Activated CD4-positive, alpha-beta T cell treated with anti-CD3 and anti-CD28 coated beads, Interleukin-2, amount 50 U/mL, for 16 hours (primary cell): ENCODE results near the gene FMNL2.
A peak's percentile ranks its signal among the peaks of the same experiment; 100 is the strongest.
"Not testable (repeated sequence)": the region's sequence is repeated elsewhere in the genome, so short reads cannot be mapped to it uniquely, and the experiment has no call there.

Experiments used
- DNase-seq: peaks from one replicate; pipeline ENCODE4 v3.0.0-alpha.2; 2020

Gene FMNL2

DNA sequence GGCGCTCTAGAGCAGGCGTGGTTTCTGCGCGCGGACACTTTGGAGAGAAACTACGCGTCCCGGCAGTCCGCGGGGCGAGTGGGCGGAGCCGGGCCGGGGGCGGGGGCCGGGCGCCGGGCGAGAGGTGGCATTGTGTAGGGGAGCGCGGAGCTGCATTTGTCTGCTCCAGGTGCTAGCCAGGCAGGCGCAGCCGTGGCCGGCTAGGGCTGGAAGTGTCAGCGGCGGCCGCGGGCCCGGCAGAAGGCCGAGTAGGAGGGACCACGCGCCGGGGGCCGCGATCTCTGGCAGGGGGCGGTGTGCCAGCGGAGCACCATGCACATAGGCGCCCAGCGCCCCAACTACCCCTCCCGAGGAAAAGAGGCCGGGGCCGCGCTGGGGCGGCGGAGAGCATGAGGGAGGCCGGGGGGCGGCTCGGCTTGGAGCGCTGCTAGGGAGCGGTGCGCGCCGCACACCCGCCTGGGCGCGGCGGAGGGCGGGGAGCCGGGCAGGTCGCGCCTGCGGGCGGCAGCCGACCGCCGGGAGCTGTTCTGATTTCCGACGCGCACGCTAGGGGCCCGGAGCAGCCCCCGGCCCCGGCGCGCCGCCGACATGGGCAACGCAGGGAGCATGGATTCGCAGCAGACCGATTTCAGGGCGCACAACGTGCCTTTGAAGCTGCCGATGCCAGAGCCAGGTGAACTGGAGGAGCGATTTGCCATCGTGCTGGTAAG is at the start of gene FMNL2:
Gene FMNL2, plus strand, starts transcription at position 159 of the 710 bp plus-strand sequence.
- DNase-seq, result peak; percentile 74

- no peak for DNase-seq
Measured at GRCh38 chr2:152292991-152293390, 42.0 kb upstream of the FMNL2 start.

DNA sequence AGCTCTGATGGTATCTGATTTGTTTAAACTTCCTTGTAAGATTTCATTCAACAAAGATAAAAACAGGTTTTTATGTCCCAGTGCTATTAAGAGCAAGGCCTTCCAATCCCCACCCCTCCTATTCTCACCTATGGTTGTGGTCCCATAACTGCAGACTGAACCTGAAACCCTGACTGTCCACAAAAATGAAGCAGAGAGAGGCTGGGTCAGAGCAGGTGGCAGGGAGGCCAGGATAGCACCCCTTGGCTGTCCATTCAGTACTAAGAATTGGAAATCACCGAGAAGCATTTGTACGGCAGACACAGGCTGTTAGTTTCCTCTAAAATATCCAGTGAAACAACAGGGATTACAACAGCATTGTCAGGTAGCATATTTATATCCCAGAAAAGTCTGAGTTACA is 37.3 kb upstream of the FMNL2 start:
- DNase-seq, result no peak

DNA sequence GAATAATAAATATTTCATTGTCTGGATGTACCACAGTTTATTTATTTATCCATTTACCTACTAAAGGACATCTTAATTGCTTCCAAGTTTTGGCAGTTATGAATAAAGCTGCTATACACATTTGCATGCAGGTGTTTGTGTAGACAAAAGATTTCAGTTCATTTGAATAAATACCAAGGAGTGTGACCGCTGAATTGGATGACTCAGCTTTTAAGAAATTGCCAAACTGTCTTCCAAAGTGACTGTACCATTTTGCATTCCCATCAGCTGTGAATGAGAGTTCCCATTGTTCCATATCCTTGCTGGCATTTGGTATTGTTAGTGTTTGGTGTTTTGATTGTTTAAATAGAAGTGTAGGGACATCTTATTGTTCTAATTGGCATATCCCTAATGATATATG is 36.2 kb upstream of the FMNL2 start:
- DNase-seq, result no peak

GRCh38 chr2:152301131-152301530 is 33.8 kb upstream of the FMNL2 start:
- DNase-seq, result no peak

- no peak for DNase-seq
Measured at GRCh38 chr2:152303951-152304350, 31.0 kb upstream of the FMNL2 start.

GRCh38 chr2:152304836-152305235 is 30.1 kb upstream of the FMNL2 start:
- DNase-seq, result no peak

- DNase-seq, result no peak
Measured at GRCh38 chr2:152307863-152308262, 27.1 kb upstream of the FMNL2 start.

DNA sequence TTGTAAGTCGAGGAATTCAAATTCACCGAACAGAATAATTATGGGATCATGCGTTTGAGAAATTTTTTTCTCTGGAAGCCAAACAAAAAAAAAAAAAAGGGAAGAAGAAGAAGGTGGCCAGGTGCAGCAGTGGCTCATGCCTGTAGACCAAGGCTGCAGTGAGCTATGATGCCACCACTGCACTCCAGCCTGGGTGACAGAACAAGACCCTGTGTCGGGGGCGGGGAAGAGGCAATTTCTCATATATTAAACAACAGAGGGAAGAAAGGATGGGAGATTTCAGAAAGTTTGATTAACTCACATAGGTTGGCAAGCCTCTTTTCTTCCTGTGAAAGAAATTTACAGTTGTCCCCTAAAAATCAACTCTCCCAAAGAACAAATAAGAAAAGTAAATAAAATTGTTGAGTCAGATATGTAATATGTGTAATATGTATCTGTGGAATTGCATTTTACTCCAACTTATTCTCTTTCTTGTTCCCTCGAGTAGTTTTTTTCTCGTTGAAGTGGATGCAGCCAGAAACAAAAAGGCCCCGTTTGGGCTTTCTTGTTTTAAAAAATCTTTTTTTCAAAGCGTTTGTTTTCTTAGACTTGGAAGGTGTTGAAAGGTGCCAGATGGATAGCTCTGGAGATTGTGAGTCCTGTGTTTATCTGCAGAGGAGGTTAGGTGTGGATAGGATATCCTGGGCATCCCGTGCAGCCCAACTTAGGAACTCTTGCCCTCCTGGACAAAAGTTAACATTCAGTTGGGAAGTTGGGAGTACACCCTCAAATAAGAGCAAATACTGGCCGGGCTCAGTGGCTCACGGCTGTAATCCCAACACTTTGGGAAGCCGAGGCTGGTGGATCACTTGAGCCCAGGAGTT is 25.4 kb upstream of the FMNL2 start:
- no peak for DNase-seq

DNA sequence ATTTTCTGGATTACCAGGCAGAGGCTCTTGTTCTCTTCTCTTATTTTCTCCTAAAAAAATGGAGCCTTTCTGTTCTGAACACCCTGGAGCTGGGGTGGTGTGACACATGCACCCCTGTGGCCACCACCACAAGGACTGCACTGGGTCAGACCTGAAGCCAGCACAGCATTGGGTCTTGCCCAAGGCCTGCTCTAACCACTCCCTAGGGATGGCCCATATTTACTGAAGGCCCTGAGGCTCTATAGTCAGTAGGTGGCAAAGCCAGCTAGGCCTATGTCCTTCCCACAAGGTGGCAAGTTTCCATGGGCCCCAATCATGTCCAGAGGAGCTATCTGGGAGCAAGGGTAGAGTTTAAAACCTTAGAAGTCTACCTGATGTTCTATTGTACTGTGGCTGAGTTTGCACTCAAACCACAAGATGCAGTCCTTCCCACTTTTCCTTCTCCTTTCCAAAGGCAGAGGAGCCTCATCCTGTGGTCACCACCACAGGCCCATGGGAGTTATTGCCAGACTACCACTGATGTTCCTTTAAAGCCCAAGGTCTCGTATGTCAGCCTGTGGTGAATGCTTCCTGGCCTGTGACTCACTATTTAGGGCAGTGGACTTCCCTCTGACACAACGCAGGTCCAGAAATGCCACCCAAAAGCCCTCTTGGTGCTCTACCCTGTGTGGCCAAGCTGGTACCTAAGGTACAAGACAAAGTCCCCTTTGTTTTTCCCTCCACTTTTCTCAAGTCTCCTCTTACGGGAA is 15.0 kb upstream of the FMNL2 start:
- no peak for DNase-seq

- no peak for DNase-seq
Measured at GRCh38 chr2:152320814-152321213, 14.2 kb upstream of the FMNL2 start.

GRCh38 chr2:152322222-152322621 is 12.8 kb upstream of the FMNL2 start:
- no peak for DNase-seq

DNA sequence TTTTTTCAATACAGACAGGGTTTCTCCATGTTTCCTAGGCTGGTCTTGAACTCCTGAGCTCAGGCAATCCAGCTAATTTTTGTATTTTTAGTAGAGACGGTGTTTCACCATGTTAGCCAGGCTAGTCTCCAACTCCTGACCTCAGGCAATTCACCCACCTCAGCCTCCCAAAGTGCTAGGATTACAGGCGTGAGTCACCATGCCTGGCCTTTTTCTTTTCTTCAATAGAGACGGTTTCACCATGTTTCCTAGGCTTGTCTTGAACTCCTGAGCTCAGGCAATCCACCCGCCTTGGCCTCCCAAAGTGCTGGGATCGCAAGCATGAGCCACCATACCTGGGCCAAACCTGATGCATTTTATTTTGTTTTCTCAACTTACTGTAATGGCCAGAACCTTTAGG is 9.8 kb upstream of the FMNL2 start:
- DNase-seq, result not testable (repeated sequence)

GRCh38 chr2:152326710-152327109 is 8.3 kb upstream of the FMNL2 start:
- no peak for DNase-seq

DNA sequence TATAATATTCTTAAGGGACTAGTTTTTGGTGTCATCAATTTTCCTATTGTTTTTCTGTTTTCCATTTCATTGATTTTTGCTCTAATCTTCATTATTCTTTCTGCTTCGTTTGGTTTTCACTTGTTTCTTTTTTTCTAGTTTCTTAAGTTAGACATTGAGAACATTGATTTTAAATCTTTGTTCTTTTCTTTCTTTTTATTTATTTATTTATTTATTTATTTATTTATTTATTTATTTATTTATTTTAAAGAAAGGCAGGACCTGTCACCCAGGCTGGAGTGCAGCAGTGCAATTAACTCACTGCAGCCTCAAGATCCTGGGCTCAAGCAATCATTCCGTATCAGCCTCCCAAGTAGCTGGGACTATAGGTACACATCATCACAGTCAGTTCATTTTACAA is 7.0 kb upstream of the FMNL2 start:
- DNase-seq, result no peak

DNA sequence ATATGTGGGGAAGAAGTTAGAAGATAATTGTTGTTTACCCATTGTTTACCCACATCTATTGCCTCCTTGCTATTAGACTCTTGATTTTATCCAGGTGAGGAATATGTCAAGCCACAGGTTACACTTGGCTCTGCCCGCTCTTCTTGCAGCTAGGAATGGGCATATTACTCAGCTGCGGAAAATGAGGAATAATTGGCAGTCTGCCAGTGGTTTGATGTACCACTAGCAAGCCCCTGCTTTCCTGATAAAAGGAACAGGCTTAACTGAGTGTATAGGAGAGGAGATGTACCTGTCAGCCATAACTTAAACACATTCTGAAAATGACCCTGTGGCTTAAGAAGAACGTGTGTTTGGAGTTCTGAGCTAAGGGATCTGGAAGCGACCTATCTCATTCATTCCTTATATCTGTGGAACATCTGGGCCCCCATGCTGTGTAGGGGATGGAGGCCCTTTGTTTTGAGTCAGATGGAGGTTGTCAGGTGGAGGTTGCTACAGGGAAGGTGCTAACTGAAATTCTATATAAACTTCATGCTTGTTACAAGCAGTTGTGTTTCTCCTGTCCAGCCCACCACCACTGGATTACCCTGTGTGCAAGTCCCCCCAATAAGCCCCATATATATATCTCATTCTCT is 4.6 kb upstream of the FMNL2 start:
- no peak for DNase-seq

DNA sequence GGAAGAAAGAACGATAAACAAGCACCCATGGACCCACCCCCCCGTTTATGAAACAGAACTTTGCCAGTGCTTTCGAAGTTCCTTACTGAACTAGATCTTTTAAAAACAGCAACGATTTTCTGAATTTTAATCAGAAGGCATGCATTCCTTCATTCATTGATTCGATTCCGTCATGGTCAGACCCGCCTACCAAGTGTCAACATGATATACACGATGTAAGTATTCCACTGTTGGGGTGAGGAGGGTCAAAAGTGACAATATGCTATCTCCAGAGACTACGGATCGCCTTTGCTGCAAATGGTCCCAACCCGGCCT is 316 bp upstream of the FMNL2 start:
- no peak for DNase-seq

- DNase-seq, result peak; percentile 7
Measured at GRCh38 chr2:152335726-152336118, 748 bp downstream of the FMNL2 start.

GRCh38 chr2:152336119-152336853 is 1.3 kb downstream of the FMNL2 start:
- peak; percentile 4 for DNase-seq

DNA sequence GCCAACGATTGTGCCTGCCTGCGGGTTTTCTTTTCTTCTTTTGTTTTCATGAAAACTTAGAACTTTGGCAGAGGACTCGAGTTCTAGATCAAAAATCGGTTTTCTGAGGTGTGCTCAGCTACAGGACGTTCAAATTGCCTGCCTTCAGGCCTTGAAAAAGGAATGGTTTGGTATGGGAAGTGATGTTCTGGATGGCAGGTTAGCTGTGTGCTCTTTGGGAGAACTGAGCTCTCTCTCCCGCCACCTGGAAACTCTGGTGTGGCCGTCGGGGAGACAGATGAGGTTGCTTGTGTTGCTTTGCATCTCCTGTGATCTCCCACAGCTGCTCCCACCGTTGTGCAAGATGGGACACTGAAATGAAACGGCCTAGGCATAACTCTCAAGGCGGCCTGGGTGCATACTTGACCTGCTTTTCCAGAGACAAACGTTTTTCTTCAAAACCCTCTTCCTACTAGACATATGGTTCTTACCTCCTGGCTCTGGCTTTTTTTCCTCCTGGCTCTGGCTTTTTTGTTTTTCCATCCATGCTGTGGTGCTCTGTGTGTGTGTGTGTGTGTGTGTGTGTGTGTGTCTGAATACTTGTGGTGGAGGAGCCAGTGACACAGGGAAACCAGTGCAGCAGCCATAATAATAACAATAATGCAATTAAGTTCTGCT is 2.0 kb downstream of the FMNL2 start:
- no peak for DNase-seq

GRCh38 chr2:152337511-152337903 is 2.5 kb downstream of the FMNL2 start:
- DNase-seq, result no peak
